DOHH2 (cell line): ENCODE results near the gene MYL4.

Source experiments
- EZH2phosphoT487 ChIP-seq: fragments of 200-600 bp; sonication (generic); IDR thresholded peaks from 2 replicates; pipeline ENCODE4 v1.6.1; 2017; ENCODE audit warnings: borderline replicate concordance, mild to moderate bottlenecking, antibody characterized with exemption, low read length, moderate library complexity, mixed read lengths
- TF ChIP-seq, protein P1 (sequence below): fragments of 200-600 bp; sonication (generic); IDR thresholded peaks from one replicate; pipeline ENCODE4 v1.5.1; 2014; ENCODE audit warnings: antibody characterized with exemption, mild to moderate bottlenecking, low read depth, low read length; ENCODE audit not compliant: poor library complexity, severe bottlenecking

DNA sequence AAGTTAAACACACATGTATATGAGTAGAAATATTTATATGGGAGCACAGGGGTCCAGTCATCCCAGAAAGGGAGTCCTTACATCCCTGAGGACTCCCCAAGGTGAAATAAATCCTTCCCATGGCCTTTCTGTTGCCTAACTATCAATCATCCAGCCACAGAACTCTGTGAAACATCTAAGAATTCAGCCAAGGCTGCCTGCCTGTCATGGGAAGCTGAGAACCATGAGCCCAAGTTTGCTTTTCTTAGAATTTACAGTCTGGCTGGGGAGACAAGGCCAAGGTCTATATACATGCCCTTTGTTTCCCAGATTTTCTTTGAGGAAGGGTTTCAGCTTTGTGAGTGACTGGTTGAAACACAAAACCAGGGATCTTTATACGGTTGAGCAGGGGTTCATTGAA, 15.8 kb downstream of the MYL4 start:
- TF ChIP-seq, protein P1, sequence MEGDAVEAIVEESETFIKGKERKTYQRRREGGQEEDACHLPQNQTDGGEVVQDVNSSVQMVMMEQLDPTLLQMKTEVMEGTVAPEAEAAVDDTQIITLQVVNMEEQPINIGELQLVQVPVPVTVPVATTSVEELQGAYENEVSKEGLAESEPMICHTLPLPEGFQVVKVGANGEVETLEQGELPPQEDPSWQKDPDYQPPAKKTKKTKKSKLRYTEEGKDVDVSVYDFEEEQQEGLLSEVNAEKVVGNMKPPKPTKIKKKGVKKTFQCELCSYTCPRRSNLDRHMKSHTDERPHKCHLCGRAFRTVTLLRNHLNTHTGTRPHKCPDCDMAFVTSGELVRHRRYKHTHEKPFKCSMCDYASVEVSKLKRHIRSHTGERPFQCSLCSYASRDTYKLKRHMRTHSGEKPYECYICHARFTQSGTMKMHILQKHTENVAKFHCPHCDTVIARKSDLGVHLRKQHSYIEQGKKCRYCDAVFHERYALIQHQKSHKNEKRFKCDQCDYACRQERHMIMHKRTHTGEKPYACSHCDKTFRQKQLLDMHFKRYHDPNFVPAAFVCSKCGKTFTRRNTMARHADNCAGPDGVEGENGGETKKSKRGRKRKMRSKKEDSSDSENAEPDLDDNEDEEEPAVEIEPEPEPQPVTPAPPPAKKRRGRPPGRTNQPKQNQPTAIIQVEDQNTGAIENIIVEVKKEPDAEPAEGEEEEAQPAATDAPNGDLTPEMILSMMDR: no peak
- TF ChIP-seq EZH2phosphoT487: no peak
